Bronchial epithelial cell (primary cell): ENCODE data around the gene KCNH5. TPM values are rescaled to one million over a fixed set of nuclear protein-coding genes. Genes with fewer than 3 reads are reported as not detected.

Experiments used
- DNase-seq: peaks from one replicate; pipeline ENCODE4 v3.0.0-alpha.2; 2010; ENCODE audit warnings: low read depth
- FAIRE-seq: peaks from 2 replicates; lab custom pipeline; 2011; peaks lifted over from hg19 to GRCh38; lab: Jason Lieb, UNC
- H3K27me3 ChIP-seq: 2 replicates; pipeline ENCODE4 v1.5.1; 2011; ENCODE audit warnings: low read length; ENCODE audit not compliant: control insufficient read depth, insufficient read depth
- H3K36me3 ChIP-seq: 2 replicates; pipeline ENCODE4 v1.5.1; 2011; ENCODE audit warnings: low read length; ENCODE audit not compliant: control insufficient read depth, insufficient read depth
- H3K4me3 ChIP-seq: 2 replicates; pipeline ENCODE4 v1.5.1; 2011; ENCODE audit warnings: mild to moderate bottlenecking, low read depth, low read length, control low read depth
- CTCF ChIP-seq: IDR thresholded peaks from 2 replicates; pipeline ENCODE4 v1.5.1; 2011; ENCODE audit warnings: mild to moderate bottlenecking, moderate library complexity, low read length, control low read depth, inconsistent platforms; ENCODE audit not compliant: insufficient read depth, severe bottlenecking
- total RNA-seq: library from RNA; depleted of rRNA; stranded (reverse); fragments of >200 nt; gene quantifications from 2 replicates; pipeline ENCODE4 v1.2.1, GENCODE V29; 2014

KCNH5 gene
- total RNA-seq: under 0.01 TPM in 2 replicates

- H3K27me3 ChIP-seq: peaks cover 22% of the 10 kb centered on the region
- no peak for FAIRE-seq
- peak within 1 kb of the TSS; percentile 10 for H3K4me3 ChIP-seq
- H3K36me3 ChIP-seq: no peaks in the 10 kb centered on the region
- peak; percentile 12 for DNase-seq
- no peak for TF ChIP-seq CTCF
Measured at GRCh38 chr14:63045234-63045611, at the start of gene KCNH5. KCNH5 (minus strand) TSS chr14:63045458; CDS start chr14:63045186, 272 bp downstream.

GRCh38 chr14:63091394-63091996, 46.2 kb upstream of the KCNH5 start:
- Histone ChIP-seq H3K36me3 (no peaks in the 10 kb centered on the region), H3K4me3 (no peak overlapping the region), H3K27me3 (no peaks in the 10 kb centered on the region)
- TF ChIP-seq CTCF: no peak
- DNase-seq: no peak
- no peak for FAIRE-seq

- TF ChIP-seq CTCF: no peak
- Histone ChIP-seq H3K4me3 (no peak overlapping the region), H3K27me3 (no peaks in the 10 kb centered on the region), H3K36me3 (no peaks in the 10 kb centered on the region)
- FAIRE-seq (no peak), DNase-seq (no peak)
Measured at GRCh38 chr14:63088865-63089264, 43.6 kb upstream of the KCNH5 start.

- H3K36me3 ChIP-seq: no peaks in the 10 kb centered on the region
- H3K27me3 ChIP-seq: no peaks in the 10 kb centered on the region
- TF ChIP-seq CTCF: no peak
- H3K4me3 ChIP-seq: no peak overlapping the region
- FAIRE-seq (no peak), DNase-seq (no peak)
Measured at GRCh38 chr14:63078569-63078968, 33.3 kb upstream of the KCNH5 start.

- no peaks in the 10 kb centered on the region for H3K36me3 ChIP-seq
- TF ChIP-seq CTCF: no peak
- FAIRE-seq (no peak), DNase-seq (peak; percentile 20)
- H3K4me3 ChIP-seq: no peak overlapping the region
- H3K27me3 ChIP-seq: no peaks in the 10 kb centered on the region
Measured at GRCh38 chr14:63076488-63076887, 31.2 kb upstream of the KCNH5 start.

- DNase-seq: no peak
- TF ChIP-seq CTCF: no peak
- peaks cover 2% of the 10 kb centered on the region for H3K27me3 ChIP-seq
- H3K4me3 ChIP-seq: no peak overlapping the region
- FAIRE-seq: no peak
- no peaks in the 10 kb centered on the region for H3K36me3 ChIP-seq
Measured at GRCh38 chr14:63055631-63056030, 10.4 kb upstream of the KCNH5 start.
